Body of pancreas (tissue), 4 donors: ENCODE measurements around the gene NIPAL4.

Experiments
- CTCF ChIP-seq, 7 experiments: fragments of 450-650 bp in 4 of 7; fragments of 200-600 bp in 3 of 7; sonication (generic) in 3 of 7; IDR thresholded peaks; one replicate each; pipeline ENCODE4 v1.5.1; 2016 to 2019; ENCODE audit warnings: antibody characterized with exemption in 7 of 7
- POLR2A ChIP-seq, 3 donors: fragments of 450-650 bp; IDR thresholded peaks; one replicate each; pipeline ENCODE4 v1.6.1; 2016; ENCODE audit warnings: antibody characterized with exemption in 3 of 3, mild to moderate bottlenecking in 2 of 3

- TF ChIP-seq POLR2A (IDR thresholded peaks at IDR 0.05) (no peak), CTCF (IDR thresholded peaks at IDR 0.05) (no peak)
These were observed 3.7 kb upstream of the NIPAL4 start for GRCh38 chr5:157456301-157456700.
